C4-2B (cell line): ENCODE data around the gene LPCAT4.
"Not testable (repeated sequence)": the region's sequence is repeated elsewhere in the genome, so short reads cannot be mapped to it uniquely, and the experiment has no call there.

Experiments
- CTCF ChIP-seq: fragments of 450-650 bp; conservative IDR thresholded peaks from 2 replicates; pipeline ENCODE4 v1.5.1; 2017; ENCODE audit warnings: mild to moderate bottlenecking
- ZFX ChIP-seq: fragments of 450-650 bp; IDR thresholded peaks from 2 replicates; pipeline ENCODE4 v1.6.1; 2017

GRCh38 chr15:34352996-34353395 is 14.0 kb downstream of the LPCAT4 start:
- not testable (repeated sequence) for TF ChIP-seq CTCF, ZFX
